Thyroid gland (tissue), 4 donors: Measurements from ENCODE around the gene TAF11L12. TPM values are rescaled to one million over a fixed set of nuclear protein-coding genes. Genes with fewer than 3 reads are reported as not detected.
"Not testable (repeated sequence)": the region's sequence is repeated elsewhere in the genome, so short reads cannot be mapped to it uniquely, and the experiment has no call there.

Experiments
- DNase-seq, 2 donors: peaks; one replicate each; pipeline ENCODE4 v3.0.0-alpha.2; 2019
- H3K27ac ChIP-seq, 3 donors: fragments of 200-600 bp; sonication (generic); 1 replicate in 2 of 3; 2 replicates in 1 of 3; pipeline ENCODE4 v1.5.1; 2016 to 2019; ENCODE audit warnings: mild to moderate bottlenecking in 1 of 3, moderate library complexity in 1 of 3
- H3K27me3 ChIP-seq: fragments of 200-600 bp; sonication (generic); one replicate; pipeline ENCODE4 v1.5.1; 2019
- H3K36me3 ChIP-seq, 2 donors: fragments of 200-600 bp; sonication (generic); one replicate each; pipeline ENCODE4 v1.5.1; 2016 to 2019
- H3K4me1 ChIP-seq, 2 donors: fragments of 200-600 bp; sonication (generic); one replicate each; pipeline ENCODE4 v1.5.1; 2017 to 2019
- H3K4me3 ChIP-seq, 3 donors: fragments of 200-600 bp; sonication (generic); replicated peaks in 1 of 3; 1 replicate in 2 of 3; 2 replicates in 1 of 3; pipeline ENCODE4 v1.5.1; 2016; ENCODE audit warnings: mild to moderate bottlenecking in 1 of 3
- H3K9me3 ChIP-seq: fragments of 200-600 bp; sonication (generic); one replicate; pipeline ENCODE4 v1.5.1; 2017
- CTCF ChIP-seq, 6 experiments: fragments of 200-600 bp in 3 of 6; fragments of 450-650 bp in 3 of 6; sonication (generic) in 3 of 6; IDR thresholded peaks; one replicate each; pipeline ENCODE4 v1.5.1; 2016 to 2019; ENCODE audit warnings: antibody characterized with exemption in 6 of 6, mild to moderate bottlenecking in 2 of 6, inconsistent platforms in 1 of 6, moderate library complexity in 1 of 6
- POLR2A ChIP-seq, 2 donors: fragments of 450-650 bp; IDR thresholded peaks; one replicate each; pipeline ENCODE4 v1.6.1; 2017; ENCODE audit warnings: antibody characterized with exemption in 2 of 2, mild to moderate bottlenecking in 2 of 2, moderate library complexity in 1 of 2
- WGBS, 2 donors: methylation state at CpG; one replicate each; pipeline ENCODE4 v1.1.5; 2017; 5-methylcytosine and 5-hydroxymethylcytosine counted together
- intact Hi-C: fragments of 100-400 bp; cut with DNase I; formaldehyde crosslinking; loops from one replicate; pipeline ENCODE4 v1.15.1; 2023
- total RNA-seq, 4 donors: library from RNA; depleted of rRNA; stranded (reverse); fragments of >200 nt; gene quantifications; one replicate each; pipeline ENCODE4 v1.2.3, GENCODE V29; 2016

The TAF11L12 gene
- not detected for total RNA-seq

DNA sequence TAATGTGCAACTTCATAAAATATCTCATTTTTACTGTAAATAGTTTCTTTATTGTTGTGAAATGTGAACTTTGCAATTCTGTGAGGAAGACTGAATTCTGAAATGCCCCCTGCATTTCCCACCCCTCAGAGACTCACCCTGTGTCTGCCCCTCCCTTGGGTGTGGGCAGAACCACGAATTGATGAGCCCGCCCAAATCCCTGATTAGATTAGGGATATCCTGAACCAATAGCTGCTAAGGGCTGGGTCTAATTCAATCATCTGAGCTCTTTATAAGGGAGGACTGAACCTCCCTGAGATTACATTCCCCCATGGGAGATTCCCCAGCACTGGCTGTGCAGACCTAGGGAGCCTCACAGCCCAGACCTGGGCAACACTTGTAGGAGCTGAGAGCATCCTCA, at the start of gene TAF11L12:
Gene TAF11L12, plus strand, starts transcription at position 301 of the 400 bp plus-strand sequence.
- 68 to 87% methylated on average over 2 of the region's 2 CpGs for WGBS, 2 donors
- H3K36me3 ChIP-seq, DNase-seq, H3K4me3 ChIP-seq, H3K9me3 ChIP-seq, intact Hi-C loops, H3K27ac ChIP-seq, H3K4me1 ChIP-seq, H3K27me3 ChIP-seq: not testable (repeated sequence)

DNA sequence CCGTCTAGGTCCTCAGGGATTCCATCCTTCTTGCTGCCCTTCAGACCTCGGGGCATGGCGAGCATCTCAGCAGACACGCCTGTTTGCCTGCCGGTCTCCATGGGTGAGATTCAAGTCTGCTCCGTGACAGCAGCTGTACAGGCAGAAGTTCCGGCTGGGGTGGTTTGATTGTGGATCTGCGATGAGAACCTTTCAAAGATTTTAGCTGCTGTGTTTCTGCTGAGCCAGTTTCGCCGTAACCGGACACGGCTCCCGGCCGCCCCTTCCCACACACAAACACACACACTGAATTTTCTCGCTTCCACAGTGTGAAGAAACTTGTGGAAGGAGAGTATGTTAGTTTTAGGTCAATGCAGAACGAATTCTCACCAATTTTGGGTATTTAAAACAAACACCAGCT, 24.5 kb upstream of the TAF11L12 start, which contains the start of gene TAF11L7:
Gene TAF11L7, minus strand, starts transcription at position 101 of the 400 bp plus-strand sequence.
- H3K27me3 ChIP-seq, DNase-seq, H3K4me3 ChIP-seq, H3K9me3 ChIP-seq, H3K27ac ChIP-seq, H3K4me1 ChIP-seq, H3K36me3 ChIP-seq, intact Hi-C loops: not testable (repeated sequence)
- no CpG with 5 or more reads among the region's 16 CpGs for WGBS, 2 donors

GRCh38 chr5:17590860-17591259, 19.3 kb upstream of the TAF11L12 start, which contains the start of gene TAF11L8:
Gene TAF11L8, minus strand, starts transcription at chr5:17590960.
- H3K27ac ChIP-seq, H3K27me3 ChIP-seq, H3K9me3 ChIP-seq, H3K4me1 ChIP-seq, H3K4me3 ChIP-seq, H3K36me3 ChIP-seq, intact Hi-C loops, DNase-seq: not testable (repeated sequence)
- no CpG with 5 or more reads among the region's 16 CpGs for WGBS, 2 donors

GRCh38 chr5:17594255-17594654, 15.9 kb upstream of the TAF11L12 start, which contains the start of gene TAF11L9:
Gene TAF11L9, minus strand, starts transcription at chr5:17594394.
- H3K27ac ChIP-seq, H3K4me3 ChIP-seq, H3K9me3 ChIP-seq, H3K27me3 ChIP-seq, H3K36me3 ChIP-seq, DNase-seq, intact Hi-C loops, H3K4me1 ChIP-seq: not testable (repeated sequence)
- WGBS, 2 donors = 92 to 93% methylated on average over 11 to 12 of the region's 15 CpGs

- 90% methylated on average over 2 of the region's 15 CpGs; no CpG with 5 or more reads in 1 of the 2 donors for WGBS, 2 donors
- H3K27me3 ChIP-seq, H3K27ac ChIP-seq, DNase-seq, H3K36me3 ChIP-seq, H3K9me3 ChIP-seq, H3K4me1 ChIP-seq, intact Hi-C loops, H3K4me3 ChIP-seq: not testable (repeated sequence)
These were observed 12.5 kb upstream of the TAF11L12 start, which contains the start of gene TAF11L10 for GRCh38 chr5:17597728-17598127. Gene TAF11L10, minus strand, starts transcription at chr5:17597828.

- H3K9me3 ChIP-seq, DNase-seq, intact Hi-C loops, H3K27ac ChIP-seq, H3K36me3 ChIP-seq, H3K4me3 ChIP-seq, H3K4me1 ChIP-seq, H3K27me3 ChIP-seq: not testable (repeated sequence)
- 74 to 82% methylated on average over 6 of the region's 6 CpGs for WGBS, 2 donors
These were observed 6.3 kb upstream of the TAF11L12 start, which contains the start of gene TAF11L11 for GRCh38 chr5:17603880-17604279. Gene TAF11L11, plus strand, starts transcription at chr5:17604183.

GRCh38 chr5:17604951-17605350, 5.2 kb upstream of the TAF11L12 start:
- no peak for TF ChIP-seq POLR2A (IDR thresholded peaks at IDR 0.05)
- TF ChIP-seq CTCF (IDR thresholded peaks at IDR 0.05) = no peak
- 91 to 97% methylated on average over 14 of the region's 14 CpGs for WGBS, 2 donors
- Histone ChIP-seq H3K36me3 (no peaks in the 10 kb centered on the region), H3K4me1 (no peaks in the 10 kb centered on the region), H3K9me3 (no peaks in the 10 kb centered on the region), H3K4me3 (no peak overlapping the region), H3K27ac (no peak overlapping the region), H3K27me3 (no peaks in the 10 kb centered on the region)
- intact Hi-C loops = no loop called here
- no peak for DNase-seq

- H3K4me1 ChIP-seq, DNase-seq, intact Hi-C loops, H3K27me3 ChIP-seq, H3K4me3 ChIP-seq, H3K9me3 ChIP-seq, H3K27ac ChIP-seq, H3K36me3 ChIP-seq: not testable (repeated sequence)
- WGBS, 2 donors = 79 to 85% methylated on average over 4 of the region's 4 CpGs
These were observed 2.7 kb upstream of the TAF11L12 start for GRCh38 chr5:17607461-17607860.
